GM12865 (cell line): ENCODE results near the gene TLX2.
A peak's percentile ranks its signal among the peaks of the same experiment; 100 is the strongest.

ENCODE experiments used
- DNase-seq: peaks from one replicate; pipeline ENCODE4 v3.0.0; 2010; ENCODE audit warnings: low read depth
- H3K4me3 ChIP-seq: 2 replicates; pipeline ENCODE4 v1.5.1; 2011; ENCODE audit warnings: mild to moderate bottlenecking, low read depth, low read length, control low read depth
- CTCF ChIP-seq: IDR thresholded peaks from 2 replicates; pipeline ENCODE4 v1.5.1; 2011; ENCODE audit warnings: low read length, control low read depth, low read depth, inconsistent platforms; ENCODE audit not compliant: insufficient read depth; ENCODE audit errors: missing control alignments

TLX2 gene

GRCh38 chr2:74515981-74516633 is 1.9 kb downstream of the TLX2 start:
- peak; percentile 82 for DNase-seq
- no peak for TF ChIP-seq CTCF
- H3K4me3 ChIP-seq = peak overlapping the region; percentile 34

DNA sequence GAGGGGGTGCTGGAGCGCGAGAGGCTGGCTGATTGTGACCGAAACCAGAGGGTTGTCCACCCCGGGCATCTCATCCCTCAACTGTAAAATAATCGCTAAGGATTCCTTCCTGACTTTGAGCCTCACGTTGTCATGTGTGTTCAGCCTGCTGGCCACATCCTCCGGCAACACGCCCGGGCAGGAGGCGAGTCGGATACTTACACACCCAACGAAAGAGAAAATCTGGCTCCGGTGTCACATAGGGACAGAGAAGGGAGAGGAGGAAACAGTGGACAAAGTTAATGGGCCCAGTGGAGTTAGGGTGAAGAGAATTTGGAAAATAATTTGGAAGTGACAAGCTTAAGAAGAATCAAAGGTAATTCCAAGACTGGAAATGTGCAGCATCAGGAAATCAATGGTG is 2.4 kb downstream of the TLX2 start:
- DNase-seq = no peak
- no peak for TF ChIP-seq CTCF

GRCh38 chr2:74522516-74522915 is 8.3 kb downstream of the TLX2 start:
- no peak for DNase-seq
- no peak for TF ChIP-seq CTCF
- H3K4me3 ChIP-seq = no peak overlapping the region

More for the DNA sequence above, 2.4 kb downstream of the TLX2 start:
- peak overlapping the region; percentile 34 for H3K4me3 ChIP-seq

- TF ChIP-seq CTCF = no peak
- no peak overlapping the region for H3K4me3 ChIP-seq
- no peak for DNase-seq
Observed at GRCh38 chr2:74524005-74524404, 9.8 kb downstream of the TLX2 start.

DNA sequence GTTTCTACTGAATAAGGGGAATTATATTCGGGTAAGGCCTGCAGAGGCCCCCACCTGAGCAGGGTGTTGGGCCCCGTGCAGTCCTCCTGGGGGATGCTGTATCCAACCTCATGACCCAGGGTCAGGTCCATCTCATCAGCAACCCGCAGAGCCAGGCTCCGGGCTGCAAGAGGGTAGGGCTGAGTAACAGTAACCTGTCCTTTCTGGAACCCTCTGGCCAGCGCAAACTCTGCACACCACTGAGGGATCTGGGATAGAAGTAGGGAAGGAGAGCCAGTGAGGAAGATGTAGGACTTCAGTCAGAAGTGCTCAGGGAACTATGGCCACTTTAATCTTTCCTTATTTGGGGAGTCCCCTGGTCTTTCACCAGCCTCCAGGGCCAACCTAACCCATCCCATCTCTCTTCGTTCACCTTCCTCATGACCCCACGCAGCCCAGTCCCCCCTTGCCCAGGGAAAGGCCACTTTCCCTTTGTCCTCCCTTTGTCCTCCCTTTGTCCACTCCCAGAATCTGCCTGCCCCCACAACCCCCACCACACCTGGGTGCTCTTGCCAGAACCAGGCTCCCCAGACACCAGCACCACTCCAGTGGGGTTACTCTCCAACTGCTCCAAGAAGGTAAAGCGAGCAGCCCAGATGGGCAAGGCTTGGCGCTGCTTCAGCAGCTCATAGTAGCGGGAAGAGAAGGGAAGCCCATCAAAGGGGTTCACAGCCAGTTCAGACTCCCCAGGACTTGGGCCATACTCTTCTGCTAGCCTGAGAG is 10.9 kb downstream of the TLX2 start:
- no peak overlapping the region for H3K4me3 ChIP-seq
- TF ChIP-seq CTCF = no peak
- no peak for DNase-seq

- no peak for TF ChIP-seq CTCF
- peak; percentile 75 for DNase-seq
- H3K4me3 ChIP-seq = no peak within 1 kb of the TSS
Observed at GRCh38 chr2:74525717-74526648, 11.7 kb downstream of the TLX2 start, which contains the start of gene DQX1. TSS of gene DQX1 (minus strand) at chr2:74526231. CDS start at chr2:74525729, 502 bp downstream.
